Ishikawa (cell line): ENCODE data around the gene SNRNP48.

Experiments used
- CEBPB ChIP-seq: IDR thresholded peaks from 2 replicates; pipeline ENCODE4 v1.6.1; 2012
- CREB1 ChIP-seq: IDR thresholded peaks from 2 replicates; pipeline ENCODE4 v1.6.1; 2012; ENCODE audit warnings: low read depth
- EGR1 ChIP-seq: IDR thresholded peaks from 2 replicates; pipeline ENCODE4 v1.6.1; 2012
- EP300 ChIP-seq: IDR thresholded peaks from 2 replicates; pipeline ENCODE4 v1.6.1; 2012; ENCODE audit warnings: borderline replicate concordance
- FOXM1 ChIP-seq: IDR thresholded peaks from 2 replicates; pipeline ENCODE4 v1.6.1; 2012; ENCODE audit warnings: low read depth, borderline replicate concordance
- RAD21 ChIP-seq: IDR thresholded peaks from 2 replicates; pipeline ENCODE4 v1.6.1; 2012; ENCODE audit warnings: low read depth
- REST ChIP-seq: IDR thresholded peaks from 2 replicates; pipeline ENCODE4 v1.6.1; 2012; ENCODE audit warnings: low read depth, mild to moderate bottlenecking
- TAF1 ChIP-seq: IDR thresholded peaks from 2 replicates; pipeline ENCODE4 v1.6.1; 2012; ENCODE audit warnings: low read depth, mild to moderate bottlenecking
- YY1 ChIP-seq: IDR thresholded peaks from 2 replicates; pipeline ENCODE4 v1.6.1; 2012; ENCODE audit warnings: low read depth

GRCh38 chr6:7588506-7588905 lies 1.5 kb upstream of the SNRNP48 start:
- TF ChIP-seq EGR1 (no peak), CEBPB (no peak), TAF1 (no peak), REST (no peak), CREB1 (no peak), EP300 (no peak), FOXM1 (no peak), RAD21 (no peak), YY1 (no peak)
